NCI-H69 (cell line): Measurements from ENCODE around the gene MSI2.

Experiments
- DNase-seq: peaks from one replicate; lab custom pipeline; 2025; lab: John Stamatoyannopoulos, UW

MSI2 gene

DNA sequence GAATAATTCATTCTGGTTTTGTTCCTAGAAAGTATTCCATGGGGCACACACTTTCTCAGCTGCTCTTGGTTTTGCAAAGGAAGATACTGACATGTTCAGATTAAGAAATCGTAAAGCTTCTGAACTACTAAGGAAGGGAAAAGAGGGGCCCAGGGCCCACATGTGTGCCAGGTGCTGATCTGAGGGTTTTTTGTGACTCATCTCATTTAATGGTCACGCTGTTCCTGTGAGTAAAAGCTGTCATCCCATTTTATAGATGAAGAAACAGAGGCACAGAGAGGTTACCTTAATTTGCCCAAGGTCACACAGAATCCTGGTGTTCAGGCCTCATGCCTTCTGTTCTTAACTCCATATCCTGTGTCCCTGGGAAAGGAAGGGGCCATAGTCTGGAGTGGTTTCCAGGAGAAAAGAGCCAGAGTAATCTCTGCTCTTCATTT, 113.2 kb downstream of the MSI2 start:
- DNase-seq, result peak; percentile 61

DNA sequence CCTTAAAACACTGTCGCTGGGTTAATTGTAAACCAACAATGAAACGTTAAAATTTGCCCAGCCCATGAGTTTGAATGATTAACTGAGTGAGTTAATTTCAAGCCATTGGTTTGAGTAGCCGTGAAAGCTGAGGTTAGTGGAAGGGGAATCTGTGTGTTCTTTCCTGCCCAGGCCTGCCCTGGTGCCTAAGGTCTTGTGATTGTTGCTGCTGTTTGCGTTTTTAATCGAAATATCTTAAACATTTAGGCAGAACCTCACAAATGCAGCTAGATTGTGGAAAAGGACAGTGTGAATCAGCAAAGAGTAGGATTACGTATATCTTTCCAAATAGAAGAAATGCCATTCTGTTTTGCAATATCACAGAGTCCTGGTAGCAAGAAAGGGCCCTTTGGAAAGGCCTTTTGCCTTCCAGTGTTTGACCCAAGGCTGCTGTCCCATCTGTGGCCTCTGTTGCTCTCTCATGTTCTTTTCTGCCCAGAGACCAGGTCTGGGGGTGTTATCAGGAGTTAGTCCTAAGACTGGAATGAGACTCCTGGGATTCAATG, 113.8 kb downstream of the MSI2 start:
- peak; percentile 61 for DNase-seq

DNA sequence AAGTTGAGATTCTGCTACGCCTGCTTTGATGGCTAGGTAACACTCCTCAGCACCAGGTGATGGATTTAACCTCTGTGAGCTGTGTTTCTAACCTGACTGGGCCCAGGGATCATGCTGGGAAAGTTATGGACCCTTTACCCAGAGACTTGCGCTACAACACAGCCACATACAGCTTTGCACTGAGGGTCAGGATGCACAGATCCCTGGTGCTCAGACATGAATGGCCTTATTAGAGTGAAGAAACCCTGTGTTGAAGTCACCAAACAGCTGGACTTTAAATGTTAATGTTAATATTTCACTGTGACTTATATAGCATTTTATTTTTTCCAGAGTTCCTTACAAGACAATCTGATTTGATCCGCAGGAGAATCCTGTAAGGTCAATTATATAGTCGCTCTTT, 114.3 kb downstream of the MSI2 start:
- DNase-seq, result no peak

DNA sequence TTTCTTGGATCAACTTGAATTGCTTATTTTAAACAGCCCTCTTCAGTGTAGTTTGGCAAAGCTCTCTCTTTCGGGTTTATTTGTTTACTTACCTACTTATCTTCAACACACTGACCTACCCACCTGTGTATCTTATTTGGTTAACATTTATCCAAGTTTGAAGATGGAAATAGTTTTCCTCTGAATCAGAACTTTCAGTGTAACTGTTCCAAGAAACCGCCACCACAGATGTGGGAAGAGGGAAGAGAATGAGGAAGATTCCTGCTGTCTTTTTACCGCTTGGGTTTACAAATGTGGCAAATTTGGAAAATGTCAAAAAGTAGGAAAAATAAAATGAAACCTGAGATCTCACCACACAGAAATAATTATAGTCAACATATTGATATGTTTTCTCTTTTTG, 115.8 kb downstream of the MSI2 start:
- no peak for DNase-seq

DNA sequence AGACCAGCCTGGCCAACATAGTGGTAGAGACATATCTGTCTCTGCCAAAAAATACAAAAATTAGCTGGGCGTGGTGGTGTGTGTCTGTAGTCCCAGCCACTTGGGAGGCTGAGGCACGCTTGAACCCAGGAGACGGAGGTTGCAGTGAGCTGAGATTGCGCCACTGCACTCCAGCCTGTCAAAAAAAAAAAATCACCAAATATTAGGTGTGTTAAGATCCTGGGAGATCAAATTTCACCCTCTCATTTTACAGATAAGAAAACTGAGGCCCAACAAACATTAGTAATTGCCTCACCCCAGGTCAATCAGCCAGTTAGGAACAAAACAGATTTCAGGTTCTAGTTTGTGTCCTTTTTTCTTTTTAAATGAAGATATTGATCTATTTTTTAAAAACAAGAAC, 116.7 kb downstream of the MSI2 start:
- no peak for DNase-seq

DNA sequence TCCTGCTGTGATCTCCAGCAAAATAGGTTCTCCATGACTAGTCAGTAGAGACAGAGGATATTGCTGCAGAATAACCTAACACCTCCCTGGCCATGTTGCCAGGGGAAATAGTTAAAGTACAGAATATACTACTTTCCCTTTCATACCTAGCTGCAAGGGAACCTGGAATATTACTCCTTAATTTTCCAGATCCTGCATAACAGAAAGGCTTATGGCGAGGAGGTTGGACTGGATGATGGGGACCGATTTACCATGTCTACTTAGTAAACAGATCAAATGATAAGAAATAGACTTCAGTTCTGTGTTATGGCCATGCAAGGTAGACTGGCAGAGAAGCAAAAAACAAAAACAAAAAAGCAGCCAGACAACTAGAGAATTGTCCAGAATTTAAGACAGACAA, 117.4 kb downstream of the MSI2 start:
- no peak for DNase-seq

DNA sequence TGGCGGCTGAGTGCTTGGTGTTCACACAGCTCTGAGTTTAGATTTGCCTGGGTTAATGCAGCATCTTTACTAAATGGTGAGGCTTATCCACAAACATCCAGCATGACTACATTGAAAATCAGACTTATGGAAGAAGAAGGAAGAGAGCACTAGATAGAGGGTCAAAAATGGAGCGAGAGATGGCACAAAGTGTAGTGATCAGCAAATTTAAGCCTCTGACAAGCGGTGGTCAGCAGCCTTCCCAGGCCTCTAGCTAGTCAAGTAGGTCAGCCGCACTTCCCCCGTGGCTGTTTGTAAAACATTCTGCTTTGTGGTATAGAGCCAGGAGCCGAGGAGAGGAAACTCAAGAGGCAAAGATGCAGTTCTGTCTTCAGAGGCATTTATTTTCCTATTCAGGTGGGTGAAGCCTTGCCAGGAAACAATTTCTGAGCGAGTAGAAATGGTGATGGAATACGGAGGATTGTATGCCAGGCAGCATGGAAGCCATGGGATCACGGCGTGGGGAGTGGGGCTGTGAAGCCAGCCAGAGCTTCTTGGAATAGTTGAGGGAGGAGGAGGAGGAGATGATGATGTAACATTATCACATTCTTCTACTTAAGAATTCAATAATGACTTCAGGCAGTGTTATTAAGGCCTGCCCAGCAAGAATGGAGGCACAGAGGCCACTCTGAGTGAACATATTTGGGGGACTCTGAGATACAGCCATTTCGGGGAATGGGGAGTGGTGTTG, 118.9 kb downstream of the MSI2 start:
- DNase-seq, result no peak

DNA sequence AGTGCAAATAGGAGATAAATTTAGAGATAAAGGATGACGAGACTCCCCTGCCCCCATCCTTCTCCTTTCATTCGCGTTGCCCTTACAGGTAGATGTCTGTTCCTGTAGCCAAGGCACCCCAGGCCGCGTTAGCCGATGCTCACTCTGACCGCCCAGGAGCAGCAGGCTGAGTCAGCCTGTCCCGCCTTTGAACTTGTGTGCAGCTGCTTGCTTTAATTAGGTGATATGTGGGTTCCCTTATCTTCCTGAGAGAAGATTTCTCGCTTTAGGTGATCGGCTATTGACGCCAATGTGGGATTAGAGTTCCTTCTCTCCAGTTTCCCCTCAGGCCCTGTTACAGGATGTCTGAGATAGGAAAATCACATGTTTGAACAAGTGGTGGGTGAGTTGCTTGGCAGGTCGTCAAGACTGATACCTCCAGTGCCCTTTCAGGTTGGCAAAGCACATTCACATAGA, 119.5 kb downstream of the MSI2 start:
- DNase-seq, result no peak

DNA sequence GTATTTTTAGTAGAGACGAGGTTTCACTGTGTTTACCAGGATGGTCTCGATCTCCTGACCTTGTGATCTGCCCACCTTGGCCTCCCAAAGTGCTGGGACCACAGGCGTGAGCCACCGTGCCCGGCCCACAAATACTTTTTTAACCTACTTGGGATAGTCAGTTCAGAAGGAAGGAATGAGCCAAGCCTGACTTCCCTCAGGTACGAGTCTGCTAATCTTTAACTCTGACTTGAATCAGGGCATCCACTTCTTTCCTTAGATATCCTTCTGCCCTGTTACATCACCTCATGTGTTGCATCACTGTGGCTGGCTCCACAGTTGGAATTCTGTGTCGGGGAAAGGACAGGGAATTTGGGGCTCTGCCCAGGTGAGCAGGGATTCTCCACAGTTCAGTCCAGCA, 120.8 kb downstream of the MSI2 start:
- DNase-seq, result no peak

DNA sequence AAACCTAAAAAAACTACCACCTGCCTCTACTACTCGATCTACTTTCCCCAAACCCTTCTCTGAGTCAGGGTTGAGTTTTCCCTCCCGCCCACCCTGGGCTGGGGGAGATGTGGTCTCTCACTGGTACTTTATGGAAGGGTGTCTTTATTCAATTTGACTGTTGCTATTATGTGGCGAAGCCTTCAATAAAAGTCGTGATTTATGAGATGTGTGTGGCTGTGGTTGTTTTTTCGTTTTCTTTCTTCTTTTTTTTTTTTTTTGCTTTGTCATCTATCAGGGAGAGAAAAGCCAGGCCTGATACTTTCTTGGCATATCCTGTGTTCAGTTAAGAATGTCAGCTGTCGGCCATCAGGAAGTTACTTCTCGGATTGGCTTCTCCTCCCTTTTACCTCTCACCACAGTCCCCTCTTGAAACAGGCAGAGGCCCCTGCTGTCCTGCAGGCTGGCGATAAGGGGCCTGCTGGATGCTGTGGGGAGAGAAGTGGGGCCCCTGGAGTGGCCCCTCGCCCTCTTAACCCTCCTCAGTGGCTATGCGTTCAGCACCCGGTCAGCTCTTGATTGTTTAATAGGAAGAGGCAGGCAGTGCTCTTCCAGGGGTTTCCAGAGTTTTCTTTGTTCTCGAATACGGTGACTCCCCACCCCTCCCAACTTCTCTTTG, 123.0 kb downstream of the MSI2 start:
- no peak for DNase-seq

DNA sequence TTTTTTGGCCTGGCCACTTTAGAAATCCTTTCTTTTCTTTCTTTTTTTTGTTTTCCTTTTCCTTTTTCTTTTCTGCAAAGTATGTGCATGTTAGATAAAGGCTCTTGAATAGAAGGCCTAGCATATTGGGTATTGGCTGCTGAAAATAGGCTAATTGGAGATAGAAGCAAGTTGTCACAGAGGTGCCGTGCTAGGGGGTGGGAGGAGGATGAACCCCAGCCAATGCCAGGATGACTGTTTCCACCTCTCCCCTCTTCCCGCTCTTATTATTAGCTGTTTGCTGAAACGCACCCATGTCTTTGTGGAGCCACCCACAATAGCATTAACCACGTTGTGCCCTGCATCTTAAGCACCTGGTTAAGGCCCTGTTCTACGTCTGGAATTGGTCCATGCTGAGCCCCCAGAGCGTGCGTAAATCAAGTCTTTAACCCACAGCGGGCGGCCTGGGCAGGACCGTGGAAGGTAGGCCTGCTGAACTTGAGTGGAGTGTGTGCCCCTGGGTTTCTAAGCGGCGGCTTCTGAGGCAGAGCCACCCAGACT, 123.6 kb downstream of the MSI2 start:
- DNase-seq, result no peak

DNA sequence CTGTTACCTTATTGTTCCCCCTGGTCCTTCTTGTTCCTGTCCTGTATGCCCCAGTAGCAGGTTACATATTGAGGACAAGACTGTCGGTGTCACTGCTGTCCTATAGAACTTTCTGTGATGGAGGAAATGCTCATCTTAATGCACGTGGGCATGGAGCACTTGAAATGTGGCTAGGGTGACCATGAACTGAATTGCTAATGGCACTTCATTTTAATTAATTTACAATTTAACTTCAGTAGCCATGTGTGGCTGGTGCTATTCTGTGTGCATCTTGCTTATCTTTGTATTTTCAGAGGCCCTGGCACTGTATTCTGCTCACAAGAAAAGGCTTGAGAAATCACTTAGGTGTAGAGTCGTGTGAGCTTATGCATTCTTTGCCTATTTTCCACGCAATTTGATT, 125.2 kb downstream of the MSI2 start:
- DNase-seq, result no peak

DNA sequence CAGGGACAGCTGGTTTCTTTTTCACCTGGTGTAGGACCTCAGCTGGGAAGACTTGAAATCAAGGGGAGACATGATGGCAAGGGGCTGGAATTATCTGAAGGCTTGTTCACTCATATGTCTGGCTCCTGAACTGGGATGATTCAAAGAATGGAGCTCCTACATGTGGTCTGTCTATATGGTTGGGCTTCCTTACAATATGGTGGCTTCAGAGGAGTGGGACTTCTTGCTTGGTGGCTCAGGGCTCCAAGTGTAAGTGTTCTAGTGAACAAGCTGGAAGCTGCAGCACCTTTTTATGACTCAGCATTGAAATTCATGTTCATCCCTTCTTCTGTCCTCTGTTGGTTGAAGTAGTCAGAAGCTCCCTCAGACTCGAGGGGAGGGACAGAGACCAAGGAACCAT, 127.9 kb downstream of the MSI2 start:
- no peak for DNase-seq

DNA sequence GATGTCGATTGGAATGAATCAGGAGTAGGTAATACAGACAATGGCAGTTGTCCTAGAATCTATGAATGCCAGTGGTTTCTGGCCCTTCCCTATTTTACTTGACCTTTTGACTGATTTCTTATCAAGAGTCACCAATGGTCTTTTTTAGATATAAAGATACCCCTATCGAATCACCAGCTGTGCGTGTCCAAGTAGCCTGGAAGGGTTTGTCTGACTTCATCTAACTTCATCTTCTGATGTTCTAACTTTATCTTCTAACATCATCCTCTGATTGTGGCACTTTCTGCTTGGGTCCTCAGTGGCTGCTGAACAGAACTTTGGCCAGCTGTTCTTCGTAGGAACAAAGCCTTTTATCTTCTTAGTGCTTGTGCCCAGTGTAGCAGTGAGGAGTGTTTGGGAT, 129.7 kb downstream of the MSI2 start:
- DNase-seq, result no peak

DNA sequence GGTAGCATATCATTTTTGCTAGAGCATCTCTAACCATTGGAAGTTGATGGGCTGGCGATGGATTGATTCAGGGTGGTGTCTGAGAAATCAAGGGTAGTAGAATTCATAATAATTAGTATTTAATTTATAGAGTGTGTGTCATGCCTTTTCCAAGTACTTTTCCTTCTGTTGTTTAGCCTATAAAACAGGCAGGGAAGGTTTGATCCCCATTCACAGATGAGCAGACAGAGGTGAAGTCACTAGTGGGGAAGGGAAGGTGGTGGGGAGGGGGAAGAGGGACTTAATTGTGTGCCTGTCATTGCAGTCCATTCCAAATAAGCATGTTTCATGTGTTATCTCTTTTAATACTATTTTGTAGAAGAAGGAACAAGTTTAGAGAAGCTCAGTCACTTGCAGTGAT, 131.3 kb downstream of the MSI2 start:
- DNase-seq, result no peak

DNA sequence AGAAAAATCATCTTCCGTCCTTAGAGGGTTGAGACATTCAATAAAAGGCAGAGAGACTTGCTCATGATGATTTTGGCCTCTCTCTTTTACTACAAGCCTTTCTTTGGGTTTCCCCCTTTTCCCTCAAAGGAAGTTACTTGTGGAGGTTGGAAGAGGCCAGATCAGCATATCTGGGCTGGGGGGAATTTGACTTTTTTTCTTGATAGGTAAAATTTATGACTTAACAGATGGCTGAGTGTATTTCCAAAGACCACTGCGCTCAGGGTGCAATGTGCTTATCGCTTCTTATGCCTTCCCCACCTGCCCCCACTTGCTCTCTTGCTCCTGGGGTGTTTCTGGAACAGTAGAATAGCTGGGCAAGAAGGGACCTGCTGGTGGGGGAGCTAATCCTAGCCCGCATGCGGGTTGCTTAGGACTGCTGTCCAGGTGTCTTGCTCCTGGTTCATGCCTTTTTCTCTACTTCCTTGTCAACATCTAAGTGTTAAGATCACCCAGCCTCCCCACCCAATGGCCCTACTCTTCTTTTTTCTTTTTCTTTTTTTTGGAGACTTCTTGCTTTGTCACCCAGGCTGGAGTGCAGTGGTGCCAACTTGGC, 131.9 kb downstream of the MSI2 start:
- DNase-seq, result no peak

DNA sequence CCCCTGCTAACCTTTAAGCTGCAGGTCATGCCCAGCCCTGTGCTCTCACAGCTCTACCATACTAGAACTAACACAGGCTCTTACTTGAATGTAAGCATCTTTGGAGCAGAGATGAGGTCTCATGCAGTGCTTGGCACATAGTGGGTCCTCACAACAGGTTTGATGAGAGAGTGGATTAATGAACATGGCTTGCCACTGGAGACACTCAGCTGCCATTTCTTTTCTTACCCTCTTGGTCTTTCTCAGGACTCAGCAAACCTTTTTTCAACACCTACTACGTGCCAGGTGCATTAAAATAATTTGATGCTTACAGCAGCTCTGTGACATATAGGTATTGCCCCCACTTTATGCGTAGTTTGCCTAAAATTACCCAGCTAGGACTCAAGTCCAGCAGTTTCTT, 133.2 kb downstream of the MSI2 start:
- DNase-seq, result no peak

DNA sequence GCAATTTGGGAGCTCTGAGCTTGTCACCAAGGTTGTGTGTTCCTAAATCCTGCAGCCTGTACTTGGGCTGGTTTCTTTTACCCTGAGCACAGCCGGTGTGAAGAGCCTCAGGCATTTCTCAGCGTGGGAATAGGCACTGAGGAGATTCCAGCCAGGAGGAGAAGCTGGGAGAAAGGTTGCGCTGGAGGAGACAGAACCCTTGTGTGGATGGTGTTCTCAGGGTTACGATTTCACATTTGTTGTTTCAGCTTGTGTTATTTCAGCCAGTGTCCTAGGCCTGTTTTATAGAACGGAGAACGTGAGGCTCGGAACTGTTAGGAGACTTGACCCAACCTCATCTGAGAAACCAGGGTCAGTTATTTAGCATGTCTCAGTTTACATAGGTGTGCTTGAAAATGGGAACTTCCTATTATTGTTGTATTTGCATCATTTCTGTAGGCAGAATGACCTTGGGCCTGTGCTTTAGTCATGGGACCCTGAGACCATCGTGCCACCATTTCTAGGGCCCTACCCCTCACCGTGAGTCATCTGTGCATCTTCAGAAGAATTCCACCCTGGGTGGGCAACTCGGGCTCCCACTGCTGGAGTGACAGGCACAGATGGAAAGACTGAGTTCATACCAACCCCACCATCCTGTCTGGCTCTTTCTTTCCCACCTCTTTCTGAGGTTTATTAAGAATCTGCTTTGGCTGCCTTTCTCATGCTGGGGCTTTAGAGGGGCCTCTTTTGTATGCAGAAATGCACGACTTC, 134.9 kb downstream of the MSI2 start:
- no peak for DNase-seq

DNA sequence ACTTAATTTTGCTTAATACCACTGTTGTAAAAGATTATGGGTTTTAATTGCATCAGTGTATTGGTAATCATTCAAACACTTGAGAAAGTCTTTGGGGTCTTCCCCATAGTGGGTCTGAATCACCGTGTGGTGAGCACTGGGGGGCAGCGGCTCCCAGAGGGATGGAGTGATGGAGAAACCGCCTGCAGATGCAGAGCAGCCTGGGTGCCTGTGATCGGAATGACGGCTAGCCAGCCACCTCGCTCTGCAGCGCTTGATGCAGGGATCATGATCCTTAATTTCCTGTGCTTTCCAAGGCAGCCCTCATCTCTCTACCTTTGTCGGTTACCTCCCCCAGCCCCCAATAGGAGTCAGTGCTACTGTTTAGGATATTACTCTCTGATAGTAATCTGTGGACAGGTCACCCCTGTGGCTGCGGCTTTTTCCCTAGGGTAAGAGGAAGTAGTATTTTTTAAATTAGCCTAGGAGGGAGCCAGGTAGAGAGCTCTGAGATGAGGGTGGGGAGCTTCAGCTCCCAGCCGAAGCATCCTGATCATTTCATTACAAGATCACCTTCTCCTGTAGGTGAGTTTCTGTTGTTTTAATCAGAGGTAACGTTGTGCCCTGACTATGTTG, 135.6 kb downstream of the MSI2 start:
- no peak for DNase-seq

DNA sequence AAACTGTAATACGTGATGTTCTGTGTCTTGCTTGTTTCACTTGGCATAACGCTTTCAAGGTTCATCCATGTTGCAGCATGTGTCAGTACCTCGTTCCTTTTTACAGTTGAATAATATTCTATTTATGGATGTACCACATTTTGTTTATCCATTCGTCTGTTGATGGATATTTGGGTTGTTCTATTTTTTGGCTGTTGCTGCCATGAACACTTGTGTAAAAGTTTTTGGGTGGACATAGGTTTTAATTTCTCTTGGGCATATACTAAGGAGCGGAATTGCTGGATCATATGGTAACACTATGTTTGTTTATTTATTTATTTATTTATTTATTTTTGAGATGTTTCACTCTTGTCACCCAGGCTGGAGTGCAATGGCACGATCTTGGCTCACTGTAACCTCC, 137.0 kb downstream of the MSI2 start:
- no peak for DNase-seq

DNA sequence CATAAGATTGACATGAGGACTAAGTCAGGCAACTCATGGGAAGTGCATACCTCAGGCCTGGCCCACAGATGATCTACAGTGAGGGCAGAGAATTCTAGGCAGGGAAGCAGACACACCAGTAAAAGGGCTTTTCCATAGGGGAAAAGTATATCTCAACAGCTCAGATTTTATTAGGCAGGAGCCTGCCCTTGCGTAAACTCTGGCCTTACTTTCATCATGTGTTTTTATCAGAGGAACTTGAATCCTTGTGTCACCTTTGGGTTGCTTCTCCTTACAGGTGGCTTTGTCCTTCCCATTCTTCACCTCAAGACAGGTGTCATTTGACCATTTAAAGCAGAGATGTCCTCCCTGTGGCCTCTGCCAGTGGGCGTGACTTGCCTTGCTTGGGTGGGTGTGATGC, 138.1 kb downstream of the MSI2 start:
- no peak for DNase-seq
